ENCODE data around the gene MAB21L1.

The MAB21L1 gene

GRCh38 chr13:35470671-35471661, 5.5 kb downstream of the MAB21L1 start:
- peak; percentile 82 for DNase-seq (ENCODE audit: low read depth)
- peak overlapping the region; percentile 87 for H3K4me3 ChIP-seq (ENCODE audit: control insufficient read depth, low read depth, low read length)
- TF ChIP-seq, protein P1, sequence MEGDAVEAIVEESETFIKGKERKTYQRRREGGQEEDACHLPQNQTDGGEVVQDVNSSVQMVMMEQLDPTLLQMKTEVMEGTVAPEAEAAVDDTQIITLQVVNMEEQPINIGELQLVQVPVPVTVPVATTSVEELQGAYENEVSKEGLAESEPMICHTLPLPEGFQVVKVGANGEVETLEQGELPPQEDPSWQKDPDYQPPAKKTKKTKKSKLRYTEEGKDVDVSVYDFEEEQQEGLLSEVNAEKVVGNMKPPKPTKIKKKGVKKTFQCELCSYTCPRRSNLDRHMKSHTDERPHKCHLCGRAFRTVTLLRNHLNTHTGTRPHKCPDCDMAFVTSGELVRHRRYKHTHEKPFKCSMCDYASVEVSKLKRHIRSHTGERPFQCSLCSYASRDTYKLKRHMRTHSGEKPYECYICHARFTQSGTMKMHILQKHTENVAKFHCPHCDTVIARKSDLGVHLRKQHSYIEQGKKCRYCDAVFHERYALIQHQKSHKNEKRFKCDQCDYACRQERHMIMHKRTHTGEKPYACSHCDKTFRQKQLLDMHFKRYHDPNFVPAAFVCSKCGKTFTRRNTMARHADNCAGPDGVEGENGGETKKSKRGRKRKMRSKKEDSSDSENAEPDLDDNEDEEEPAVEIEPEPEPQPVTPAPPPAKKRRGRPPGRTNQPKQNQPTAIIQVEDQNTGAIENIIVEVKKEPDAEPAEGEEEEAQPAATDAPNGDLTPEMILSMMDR (conservative IDR thresholded peaks at IDR 0.05; ENCODE audit: control insufficient read depth, insufficient read depth, low read depth, low read length), result no peak

- H3K4me3 ChIP-seq (ENCODE audit: control insufficient read depth, low read depth, low read length), result peak overlapping the region; percentile 48
- TF ChIP-seq, protein P1 (conservative IDR thresholded peaks at IDR 0.05; ENCODE audit: control insufficient read depth, insufficient read depth, low read depth, low read length), result no peak
- no peak for DNase-seq (ENCODE audit: low read depth)
These were observed 6.5 kb downstream of the MAB21L1 start for GRCh38 chr13:35469806-35470525.

- no peak for DNase-seq (ENCODE audit: low read depth)
- TF ChIP-seq, protein P1 (conservative IDR thresholded peaks at IDR 0.05; ENCODE audit: control insufficient read depth, insufficient read depth, low read depth, low read length), result no peak
- no peak overlapping the region for H3K4me3 ChIP-seq (ENCODE audit: control insufficient read depth, low read depth, low read length)
These were observed 8.3 kb downstream of the MAB21L1 start for GRCh38 chr13:35468195-35468594.

- no peak for DNase-seq (ENCODE audit: low read depth)
- TF ChIP-seq, protein P1 (conservative IDR thresholded peaks at IDR 0.05; ENCODE audit: control insufficient read depth, insufficient read depth, low read depth, low read length), result no peak
These were observed 11.1 kb downstream of the MAB21L1 start for GRCh38 chr13:35465371-35465770.

GRCh38 chr13:35460061-35460460, 16.4 kb downstream of the MAB21L1 start:
- peak; percentile 54 for DNase-seq (ENCODE audit: low read depth)
- TF ChIP-seq, protein P1 (conservative IDR thresholded peaks at IDR 0.05; ENCODE audit: control insufficient read depth, insufficient read depth, low read depth, low read length), result no peak
- no peak overlapping the region for H3K4me3 ChIP-seq (ENCODE audit: control insufficient read depth, low read depth, low read length)

More at GRCh38 chr13:35465371-35465770, 11.1 kb downstream of the MAB21L1 start:
- H3K4me3 ChIP-seq (ENCODE audit: control insufficient read depth, low read depth, low read length), result no peak overlapping the region

DNA sequence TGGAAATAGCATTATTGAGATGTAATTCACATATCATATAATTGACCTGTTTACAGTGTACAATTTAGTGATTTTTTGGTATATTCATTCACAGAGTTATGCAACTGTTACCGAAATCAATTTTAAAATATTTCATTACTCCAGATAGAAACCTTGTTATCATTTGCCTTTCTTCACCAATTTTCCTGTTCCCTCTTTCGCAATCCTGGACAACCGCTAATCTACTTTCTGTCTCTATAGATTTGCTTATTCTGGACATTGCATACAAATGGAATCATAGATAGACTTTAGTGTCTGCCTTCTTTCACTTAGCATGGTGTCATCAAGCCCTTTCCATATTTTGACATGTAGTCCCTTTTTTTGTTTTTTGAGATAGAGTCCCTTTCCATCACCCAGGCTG, 19.2 kb downstream of the MAB21L1 start:
- DNase-seq (ENCODE audit: low read depth), result no peak
- TF ChIP-seq, protein P1 (conservative IDR thresholded peaks at IDR 0.05; ENCODE audit: control insufficient read depth, insufficient read depth, low read depth, low read length), result no peak
- H3K4me3 ChIP-seq (ENCODE audit: control insufficient read depth, low read depth, low read length), result no peak overlapping the region

Data from fibroblast of mammary gland (primary cell).